Large intestine (tissue), 12 donors: ENCODE measurements around the gene CEACAM18. TPM values are rescaled to one million over a fixed set of nuclear protein-coding genes. Genes with fewer than 3 reads are reported as not detected.
A peak's percentile ranks its signal among the peaks of the same experiment; 100 is the strongest.

Experiments
- DNase-seq, 2 donors: peaks; one replicate each; pipeline versions ENCODE4 v3.0.0 to v3.0.0-alpha.2; 2013
- H3K27ac ChIP-seq: one replicate; pipeline ENCODE4 v1.5.1; 2013; ENCODE audit warnings: low read length
- H3K27me3 ChIP-seq: 2 replicates; pipeline ENCODE4 v1.6.1; 2013; ENCODE audit warnings: low read length; ENCODE audit not compliant: control insufficient read depth, insufficient read depth
- H3K36me3 ChIP-seq: 2 replicates; pipeline ENCODE4 v1.6.1; 2013; ENCODE audit warnings: low read length; ENCODE audit not compliant: control insufficient read depth, insufficient read depth
- H3K4me1 ChIP-seq: one replicate; pipeline ENCODE4 v1.6.1; 2013; ENCODE audit warnings: low read length; ENCODE audit not compliant: control insufficient read depth, insufficient read depth
- H3K4me3 ChIP-seq: one replicate; pipeline ENCODE4 v1.5.1; 2013; ENCODE audit warnings: low read length
- H3K9me3 ChIP-seq: one replicate; pipeline ENCODE4 v1.6.1; 2013; ENCODE audit warnings: mild to moderate bottlenecking, low read depth, low read length, moderate library complexity; ENCODE audit not compliant: control insufficient read depth
- WGBS: methylation state at CpG from one replicate; pipeline ENCODE4 v1.1.5; 2013; ENCODE audit warnings: low lambda C conversion rate; ENCODE audit not compliant: insufficient coverage; 5-methylcytosine and 5-hydroxymethylcytosine counted together
- long read RNA-seq, 11 donors: transcript quantifications; one replicate each; lab custom pipeline, GENCODE V29; 2026
- polyA plus RNA-seq: library from polyadenylated mRNA; unstranded; fragments of 120-200 nt; gene quantifications from one replicate; pipeline ENCODE4 v1.2.1, GENCODE V29; 2013

The CEACAM18 gene
- 3.5 TPM for polyA plus RNA-seq
- long read RNA-seq, donor 1: 0 reads
- long read RNA-seq, donor 2: 0 reads
- long read RNA-seq, donor 3, partial matches to known transcripts: 0 of 6 reads
- long read RNA-seq, donor 3, other reads (novel, unspliced or antisense): 6 of 6 reads
- long read RNA-seq, donor 4: 0 reads
- long read RNA-seq, donor 5: 0 reads
- long read RNA-seq, donor 6: 0 reads
- long read RNA-seq, donor 7: 0 reads
- long read RNA-seq, donor 8: 0 reads
- long read RNA-seq, donor 9, partial matches to known transcripts: 10 of 26 reads
- long read RNA-seq, donor 9, other reads (novel, unspliced or antisense): 16 of 26 reads
- long read RNA-seq, donor 10: 0 reads
- long read RNA-seq, donor 11: 0 reads

DNA sequence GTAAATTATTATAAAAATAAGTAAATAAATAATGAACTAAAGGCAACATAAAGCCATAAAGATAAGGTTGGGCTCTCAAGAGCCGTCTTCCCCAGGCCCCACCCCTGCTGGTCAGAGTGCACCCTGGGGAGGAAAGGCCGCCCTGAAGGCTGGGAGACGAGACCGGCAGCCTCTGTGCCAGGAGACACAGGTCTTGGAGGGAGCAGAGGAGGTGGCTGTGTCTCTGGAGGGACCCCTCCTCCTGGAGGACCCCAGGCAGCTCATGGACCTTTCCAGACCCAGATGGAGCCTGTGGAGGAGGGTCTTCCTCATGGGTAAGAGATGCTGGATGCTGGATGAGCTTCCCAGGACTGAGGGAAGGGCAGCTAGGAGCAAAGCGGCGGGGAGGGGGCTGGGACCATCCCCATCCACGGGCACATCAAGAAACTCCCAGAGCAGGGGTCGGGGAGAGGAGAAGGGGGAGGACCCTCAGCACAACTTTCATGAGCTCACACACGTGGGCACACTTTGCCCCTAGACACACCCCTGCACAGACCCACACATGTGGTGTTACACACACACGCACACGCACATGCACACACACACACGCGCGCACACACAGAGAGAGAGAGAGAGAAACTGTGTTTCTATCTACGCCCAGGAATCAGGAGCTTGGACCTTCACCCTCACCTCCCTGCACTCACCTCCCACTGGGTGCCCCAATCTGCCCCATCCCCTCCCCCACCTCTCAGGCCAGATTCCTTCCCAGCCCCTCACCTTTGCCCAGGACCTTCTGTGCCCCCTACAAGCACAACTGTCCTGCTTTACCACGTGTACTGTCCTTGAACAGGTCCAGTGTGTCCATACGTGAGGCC lies at the start of gene CEACAM18:
Gene CEACAM18 (plus strand): TSS at position 159 of the 854 bp plus-strand sequence.
- peak; percentile 87 to 93 for DNase-seq
- peaks cover 42% of the 10 kb centered on the region for H3K4me1 ChIP-seq
- WGBS: no CpG with 5 or more reads among the region's 17 CpGs
- peak within 1 kb of the TSS; percentile 70 for H3K4me3 ChIP-seq
- H3K36me3 ChIP-seq: peaks cover 2% of the 10 kb centered on the region
- peaks cover 4% of the 10 kb centered on the region for H3K9me3 ChIP-seq
- H3K27ac ChIP-seq: peak within 1 kb of the TSS; percentile 100
- no peaks in the 10 kb centered on the region for H3K27me3 ChIP-seq

DNA sequence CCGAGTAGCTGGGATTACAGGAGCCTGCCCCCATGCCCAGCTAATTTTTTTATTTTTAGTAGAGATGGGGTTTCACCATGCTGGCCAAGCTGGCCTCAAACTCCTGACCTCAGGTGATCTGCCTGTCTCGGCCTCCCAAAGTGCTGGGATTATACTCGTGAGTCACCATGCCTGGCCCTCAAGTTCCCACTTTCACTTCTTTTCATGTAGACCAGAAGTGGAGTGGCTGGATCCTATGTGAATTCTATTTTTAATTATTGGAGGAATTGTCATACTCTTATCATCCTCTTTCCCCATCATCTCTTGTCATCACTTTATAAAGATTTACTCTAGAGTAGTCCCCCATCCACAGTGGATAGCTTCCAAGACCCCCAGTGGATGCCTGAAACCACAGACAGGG lies 48.1 kb upstream of the CEACAM18 start:
- Histone ChIP-seq H3K27ac (no peak overlapping the region), H3K27me3 (no peaks in the 10 kb centered on the region), H3K4me3 (no peak overlapping the region), H3K4me1 (no peaks in the 10 kb centered on the region), H3K9me3 (no peaks in the 10 kb centered on the region), H3K36me3 (no peaks in the 10 kb centered on the region)
- no CpG with 5 or more reads among the region's 3 CpGs for WGBS
- no peak for DNase-seq

DNA sequence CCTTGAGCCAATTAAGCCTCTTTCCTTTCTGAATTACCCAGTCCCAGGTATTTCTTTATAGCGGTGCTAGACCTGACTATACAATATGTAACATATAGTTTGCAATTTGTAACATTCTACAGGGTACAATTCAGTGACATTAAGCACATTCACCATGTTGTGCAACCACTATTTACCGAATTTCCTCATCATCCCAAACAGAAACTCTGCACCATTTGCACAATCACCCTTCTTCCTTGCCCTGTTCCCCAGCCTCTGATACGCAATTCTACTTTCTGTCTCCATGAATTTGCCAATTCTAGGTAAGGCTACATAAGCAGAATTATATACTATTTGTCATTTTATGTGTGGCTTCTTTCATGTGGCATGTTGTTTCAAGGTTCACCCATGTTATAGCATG lies 47.2 kb upstream of the CEACAM18 start:
- no peak for DNase-seq
- H3K27ac ChIP-seq: no peak overlapping the region
- H3K9me3 ChIP-seq: no peaks in the 10 kb centered on the region
- no peak overlapping the region for H3K4me3 ChIP-seq
- H3K27me3 ChIP-seq: no peaks in the 10 kb centered on the region
- WGBS: no CpG with 5 or more reads among the region's 3 CpGs
- no peaks in the 10 kb centered on the region for H3K4me1 ChIP-seq
- no peaks in the 10 kb centered on the region for H3K36me3 ChIP-seq

DNA sequence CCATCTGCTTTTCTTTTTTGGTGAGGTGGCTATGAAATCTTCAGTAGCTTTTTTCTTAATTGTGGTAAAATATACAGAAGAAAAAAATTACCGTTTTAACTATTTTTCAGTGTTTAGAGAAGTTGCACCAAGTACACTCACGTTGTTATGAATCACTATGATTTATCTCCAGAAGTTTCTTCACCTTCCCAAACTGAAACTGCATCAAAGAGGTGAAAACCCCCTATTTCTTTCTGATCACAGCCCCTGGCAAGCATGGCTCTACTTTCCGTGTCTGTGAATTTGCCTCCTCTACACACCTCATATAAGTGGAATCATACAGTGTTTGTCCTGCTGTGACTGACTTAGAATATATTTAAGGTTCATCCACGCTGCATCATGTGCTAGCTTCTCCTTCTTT lies 45.3 kb upstream of the CEACAM18 start:
- no peaks in the 10 kb centered on the region for H3K9me3 ChIP-seq
- no peak for DNase-seq
- H3K27me3 ChIP-seq: no peaks in the 10 kb centered on the region
- H3K4me3 ChIP-seq: no peak overlapping the region
- 46% methylated on average over 2 of the region's 4 CpGs for WGBS
- no peaks in the 10 kb centered on the region for H3K36me3 ChIP-seq
- H3K4me1 ChIP-seq: no peaks in the 10 kb centered on the region
- no peak overlapping the region for H3K27ac ChIP-seq

DNA sequence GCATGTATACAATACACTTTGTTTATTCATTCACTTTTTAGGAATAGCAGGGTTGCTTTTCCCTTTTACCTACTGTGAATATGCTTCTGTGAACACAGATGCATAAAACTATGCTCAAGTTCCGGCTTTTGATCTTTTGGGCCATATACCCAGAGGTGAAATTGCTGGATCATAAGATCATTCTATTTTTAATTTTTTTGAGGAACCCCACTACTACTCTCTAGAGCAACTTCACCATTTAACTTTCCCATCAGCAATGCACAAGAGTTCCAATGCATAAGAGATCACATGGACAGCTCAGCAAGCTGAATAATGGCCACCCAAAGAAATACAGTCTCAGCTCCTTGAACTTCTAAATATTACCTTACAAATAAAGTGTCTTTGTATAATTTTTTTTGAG lies 43.9 kb upstream of the CEACAM18 start:
- Histone ChIP-seq H3K27me3 (no peaks in the 10 kb centered on the region), H3K27ac (no peak overlapping the region), H3K36me3 (no peaks in the 10 kb centered on the region), H3K4me1 (peaks cover 5% of the 10 kb centered on the region), H3K9me3 (no peaks in the 10 kb centered on the region), H3K4me3 (no peak overlapping the region)
- WGBS: no CpG with 5 or more reads among the region's 1 CpG
- DNase-seq: no peak

DNA sequence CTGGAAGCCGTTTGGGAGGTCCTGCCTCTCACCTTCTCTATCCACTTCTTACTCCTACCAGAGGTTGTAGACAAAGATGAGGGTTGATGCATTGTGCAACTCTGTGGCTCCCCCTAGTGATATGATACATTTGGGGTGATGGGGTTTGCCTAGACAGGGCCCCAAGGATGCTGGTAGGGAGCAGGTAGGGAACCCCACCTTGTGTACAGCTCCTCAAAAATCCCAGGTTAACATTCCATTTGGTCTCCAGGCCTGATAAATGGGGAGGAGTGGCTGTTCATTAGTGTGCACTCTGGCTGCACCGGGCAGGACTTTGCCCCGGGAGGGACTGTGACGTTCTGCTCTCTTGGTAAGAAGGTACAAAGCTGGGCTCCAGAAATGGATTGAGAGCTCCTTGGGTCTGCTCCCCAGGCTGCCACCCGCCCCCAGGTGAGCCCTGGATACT lies 39.3 kb upstream of the CEACAM18 start:
- no CpG with 5 or more reads among the region's 5 CpGs for WGBS
- H3K9me3 ChIP-seq: no peaks in the 10 kb centered on the region
- DNase-seq: peak; percentile 31 to 71
- H3K4me3 ChIP-seq: no peak overlapping the region
- peaks cover 5% of the 10 kb centered on the region for H3K4me1 ChIP-seq
- peaks cover 3% of the 10 kb centered on the region for H3K27me3 ChIP-seq
- H3K36me3 ChIP-seq: no peaks in the 10 kb centered on the region
- no peak overlapping the region for H3K27ac ChIP-seq

DNA sequence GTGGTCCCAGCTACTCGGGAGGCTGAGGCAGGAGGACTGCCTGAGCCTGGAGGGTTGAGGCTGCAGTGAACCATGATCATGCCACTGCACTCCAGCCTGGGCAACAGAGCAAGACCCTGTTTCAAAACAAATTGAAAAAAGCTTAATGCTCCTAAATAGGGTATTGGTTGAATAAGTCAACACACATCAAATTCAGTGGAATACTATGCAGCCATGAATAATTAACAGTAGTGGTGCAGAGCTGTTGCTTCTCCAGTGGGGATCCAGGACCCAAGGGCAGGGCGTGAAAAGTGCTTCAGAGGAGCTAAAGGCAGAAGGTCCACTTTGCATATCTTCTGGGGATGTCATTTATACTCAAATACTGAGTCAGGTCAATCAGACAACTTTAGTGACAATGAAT lies 38.3 kb upstream of the CEACAM18 start:
- DNase-seq: no peak
- H3K4me3 ChIP-seq: no peak overlapping the region
- H3K27me3 ChIP-seq: peaks cover 3% of the 10 kb centered on the region
- peaks cover 5% of the 10 kb centered on the region for H3K4me1 ChIP-seq
- no CpG with 5 or more reads among the region's 2 CpGs for WGBS
- no peak overlapping the region for H3K27ac ChIP-seq
- no peaks in the 10 kb centered on the region for H3K36me3 ChIP-seq
- no peaks in the 10 kb centered on the region for H3K9me3 ChIP-seq

DNA sequence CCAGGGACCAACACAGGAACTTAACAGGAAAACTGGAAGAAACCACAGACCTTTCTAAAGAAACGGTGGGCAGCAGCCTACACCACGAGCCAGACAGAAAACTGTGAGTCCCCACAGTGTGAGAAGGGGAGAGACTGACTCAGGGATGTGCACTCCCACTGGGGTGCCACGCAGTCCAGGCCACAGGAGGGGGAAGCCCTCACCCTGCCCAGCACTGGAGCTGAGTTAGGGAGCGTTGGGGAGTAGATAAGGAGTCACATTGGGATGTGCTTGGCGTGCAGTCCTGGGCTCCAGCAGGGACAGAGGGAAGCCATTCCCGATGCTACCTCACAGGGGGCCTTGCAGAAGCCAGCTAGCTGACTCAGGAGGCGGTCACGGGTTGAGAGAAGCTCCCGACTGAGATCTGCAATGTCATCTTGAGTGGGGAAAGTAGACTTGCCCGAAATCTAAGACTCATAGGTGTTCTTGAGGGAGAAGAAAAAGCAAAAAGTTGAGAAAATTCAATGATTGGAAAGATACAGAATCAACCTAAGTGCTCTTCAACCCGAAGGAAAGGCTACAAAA lies 37.4 kb upstream of the CEACAM18 start:
- WGBS: no CpG with 5 or more reads among the region's 11 CpGs
- peaks cover 5% of the 10 kb centered on the region for H3K4me1 ChIP-seq
- no peaks in the 10 kb centered on the region for H3K36me3 ChIP-seq
- peaks cover 3% of the 10 kb centered on the region for H3K27me3 ChIP-seq
- H3K4me3 ChIP-seq: no peak overlapping the region
- no peak for DNase-seq
- no peaks in the 10 kb centered on the region for H3K9me3 ChIP-seq
- H3K27ac ChIP-seq: no peak overlapping the region

DNA sequence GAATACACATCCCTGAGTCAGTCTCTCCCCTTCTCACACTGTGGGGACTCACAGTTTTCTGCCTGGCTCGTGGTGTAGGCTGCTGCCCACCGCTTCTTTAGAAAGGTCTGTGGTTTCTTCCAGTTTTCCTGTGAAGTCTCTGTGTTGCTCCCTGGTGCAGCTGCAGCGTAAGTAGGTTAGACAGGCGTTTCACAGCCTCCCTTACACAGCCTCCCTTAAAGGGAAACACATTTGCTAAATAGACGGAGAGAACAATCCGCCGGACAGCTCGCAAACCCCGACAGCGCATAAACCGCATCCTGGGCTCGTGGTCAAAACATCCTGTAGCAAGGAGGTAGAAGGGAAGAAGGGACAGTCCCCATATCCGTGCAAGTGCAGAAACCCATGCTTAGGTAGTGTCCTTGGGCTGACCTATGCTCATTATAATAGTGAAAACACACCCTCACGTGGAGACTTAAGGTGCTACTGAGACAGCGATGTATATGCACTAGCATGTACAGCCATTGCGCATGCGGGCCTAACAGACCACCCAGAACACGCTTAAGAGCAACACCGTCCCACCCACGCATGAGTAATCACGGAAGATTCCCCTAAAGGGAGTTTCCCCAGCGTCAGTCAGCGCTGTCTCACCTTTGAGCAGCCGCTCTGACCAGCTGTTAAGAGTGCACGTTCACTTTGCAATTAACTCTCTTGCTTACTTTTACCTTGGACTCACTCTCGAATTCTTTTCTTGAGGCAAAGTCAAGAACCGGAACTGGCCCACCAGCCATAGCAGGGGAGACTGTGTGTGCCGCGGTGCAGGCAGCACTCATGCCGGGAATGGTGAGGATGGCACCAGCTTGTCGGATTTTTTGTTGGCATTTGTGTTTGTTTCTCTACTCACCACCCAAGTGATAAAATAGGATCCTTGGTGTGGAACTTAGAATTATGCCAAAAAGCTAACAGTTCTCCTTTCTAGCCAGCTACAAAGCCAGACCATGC lies 36.6 kb upstream of the CEACAM18 start:
- Histone ChIP-seq H3K27me3 (peaks cover 3% of the 10 kb centered on the region), H3K4me1 (peaks cover 5% of the 10 kb centered on the region), H3K27ac (no peak overlapping the region), H3K4me3 (no peak overlapping the region), H3K36me3 (no peaks in the 10 kb centered on the region), H3K9me3 (no peaks in the 10 kb centered on the region)
- WGBS: no CpG with 5 or more reads among the region's 31 CpGs
- DNase-seq: peak; percentile 12 to 26
